H9 (cell line): ENCODE data around the gene RUFY2. TPM values are rescaled to one million over a fixed set of nuclear protein-coding genes. Genes with fewer than 3 reads are reported as not detected.

Source experiments
- DNase-seq: peaks from one replicate; pipeline ENCODE4 v3.0.0-alpha.2; 2017
- H2AFZ ChIP-seq: one replicate; pipeline ENCODE4 v1.6.1; 2013; ENCODE audit warnings: mild to moderate bottlenecking, low read length, control low read depth, moderate library complexity
- H2AK5ac ChIP-seq: 2 replicates; pipeline ENCODE4 v1.6.1; 2013; ENCODE audit warnings: low read length, control low read depth, mixed read lengths; ENCODE audit not compliant: insufficient read length
- H2BK120ac ChIP-seq: one replicate; pipeline ENCODE4 v1.6.1; 2013; ENCODE audit warnings: low read depth, mild to moderate bottlenecking, low read length, control low read depth, inconsistent platforms; ENCODE audit not compliant: poor library complexity, severe bottlenecking
- H2BK12ac ChIP-seq: 2 replicates; pipeline ENCODE4 v1.6.1; 2013; ENCODE audit warnings: low read length, control low read depth, mixed read lengths, low read depth; ENCODE audit not compliant: insufficient read length
- H2BK15ac ChIP-seq: 2 replicates; pipeline ENCODE4 v1.6.1; 2013; ENCODE audit warnings: low read depth, low read length, control low read depth
- H2BK20ac ChIP-seq: one replicate; pipeline ENCODE4 v1.6.1; 2013; ENCODE audit warnings: low read depth, mild to moderate bottlenecking, low read length, control low read depth, inconsistent platforms; ENCODE audit not compliant: poor library complexity, severe bottlenecking
- H2BK5ac ChIP-seq: 2 replicates; pipeline ENCODE4 v1.6.1; 2013; ENCODE audit warnings: low read length, control low read depth, mixed read lengths; ENCODE audit not compliant: insufficient read length
- H3K14ac ChIP-seq: 2 replicates; pipeline ENCODE4 v1.6.1; 2013; ENCODE audit warnings: low read length, control low read depth; ENCODE audit not compliant: insufficient read depth
- H3K18ac ChIP-seq: 2 replicates; pipeline ENCODE4 v1.6.1; 2013; ENCODE audit warnings: low read depth, mild to moderate bottlenecking, mixed read lengths, low read length, control low read depth; ENCODE audit not compliant: insufficient read length
- H3K23ac ChIP-seq: 2 replicates; pipeline ENCODE4 v1.6.1; 2013; ENCODE audit warnings: low read length, control low read depth, mixed read lengths, low read depth; ENCODE audit not compliant: insufficient read length
- H3K23me2 ChIP-seq: 2 replicates; pipeline ENCODE4 v1.6.1; 2013; ENCODE audit warnings: low read depth, mild to moderate bottlenecking, mixed read lengths, low read length, control low read depth; ENCODE audit not compliant: insufficient read length, poor library complexity, severe bottlenecking
- H3K27ac ChIP-seq: 2 replicates; pipeline ENCODE4 v1.5.1; 2013; ENCODE audit warnings: low read length, control low read depth, mixed read lengths, low read depth; ENCODE audit not compliant: insufficient read length
- H3K27me3 ChIP-seq: 2 replicates; pipeline ENCODE4 v1.6.1; 2013; ENCODE audit warnings: low read length, control low read depth, inconsistent platforms; ENCODE audit not compliant: insufficient read depth
- H3K4ac ChIP-seq: 2 replicates; pipeline ENCODE4 v1.6.1; 2013; ENCODE audit warnings: low read depth, mild to moderate bottlenecking, control low read depth, inconsistent platforms, low read length, moderate library complexity
- H3K4me1 ChIP-seq: 2 replicates; pipeline ENCODE4 v1.6.1; 2013; ENCODE audit warnings: low read length, control low read depth, inconsistent platforms; ENCODE audit not compliant: insufficient read depth
- H3K4me2 ChIP-seq: 2 replicates; pipeline ENCODE4 v1.6.1; 2013; ENCODE audit warnings: low read length, control low read depth, mixed read lengths; ENCODE audit not compliant: insufficient read length, insufficient read depth
- H3K56ac ChIP-seq: 2 replicates; pipeline ENCODE4 v1.6.1; 2013; ENCODE audit warnings: low read depth, mild to moderate bottlenecking, mixed read lengths, low read length, control low read depth; ENCODE audit not compliant: insufficient read length
- H3K79me1 ChIP-seq: 2 replicates; pipeline ENCODE4 v1.6.1; 2013; ENCODE audit warnings: low read depth, mild to moderate bottlenecking, moderate library complexity, low read length, control low read depth, inconsistent platforms; ENCODE audit not compliant: insufficient read depth, poor library complexity, severe bottlenecking
- H3K79me2 ChIP-seq: 2 replicates; pipeline ENCODE4 v1.6.1; 2013; ENCODE audit warnings: low read length, control low read depth, inconsistent platforms; ENCODE audit not compliant: insufficient read depth
- H3K9ac ChIP-seq: 2 replicates; pipeline ENCODE4 v1.6.1; 2013; ENCODE audit warnings: low read length, control low read depth, mixed read lengths; ENCODE audit not compliant: insufficient read length; ENCODE audit errors: extremely low read depth
- H3K9me3 ChIP-seq: one replicate; pipeline ENCODE4 v1.6.1; 2013; ENCODE audit warnings: low read depth, low read length, inconsistent platforms; ENCODE audit not compliant: control insufficient read depth
- H3T11ph ChIP-seq: one replicate; pipeline ENCODE4 v1.6.1; 2013; ENCODE audit warnings: mild to moderate bottlenecking, low read length, control low read depth, inconsistent platforms
- H4K20me1 ChIP-seq: one replicate; pipeline ENCODE4 v1.6.1; 2013; ENCODE audit not compliant: control insufficient read depth, insufficient read length, insufficient read depth
- H4K5ac ChIP-seq: 2 replicates; pipeline ENCODE4 v1.6.1; 2013; ENCODE audit warnings: low read depth, mild to moderate bottlenecking, mixed read lengths, low read length, control low read depth; ENCODE audit not compliant: insufficient read length
- H4K8ac ChIP-seq: replicated peaks from 2 replicates; pipeline ENCODE4 v1.6.1; 2013; ENCODE audit warnings: low read length, control low read depth, mixed read lengths, low read depth; ENCODE audit not compliant: insufficient read length
- H4K91ac ChIP-seq: 2 replicates; pipeline ENCODE4 v1.6.1; 2013; ENCODE audit warnings: low read depth, mild to moderate bottlenecking, moderate library complexity, mixed read lengths, low read length, control low read depth; ENCODE audit not compliant: insufficient read length
- H3K27ac Mint-ChIP-seq, 3 experiments: 2 replicates in 2 of 3; 3 replicates in 1 of 3; pipeline ENCODE4 v1.8.0; 2020 to 2021; ENCODE audit warnings: mixed read lengths in 3 of 3, mild to moderate bottlenecking in 1 of 3, moderate library complexity in 1 of 3
- H3K27me3 Mint-ChIP-seq: 2 replicates; pipeline ENCODE4 v1.8.0; 2021; ENCODE audit warnings: low read depth, mild to moderate bottlenecking, moderate library complexity, mixed read lengths
- H3K36me3 Mint-ChIP-seq, 3 experiments: 2 replicates in 2 of 3; 3 replicates in 1 of 3; pipeline ENCODE4 v1.8.0; 2020 to 2021; ENCODE audit warnings: low read depth in 3 of 3, mixed read lengths in 3 of 3; ENCODE audit not compliant: insufficient read depth in 1 of 3
- H3K4me1 Mint-ChIP-seq, 2 experiments: 2 replicates each; pipeline ENCODE4 v1.8.0; 2020; ENCODE audit warnings: mixed read lengths in 2 of 2
- H3K4me3 Mint-ChIP-seq, 2 experiments: 2 replicates in 1 of 2; 3 replicates in 1 of 2; pipeline ENCODE4 v1.8.0; 2020 to 2021; ENCODE audit warnings: mild to moderate bottlenecking in 2 of 2, mixed read lengths in 2 of 2, moderate library complexity in 1 of 2
- H3K9me3 Mint-ChIP-seq, 2 experiments: 2 replicates in 1 of 2; 3 replicates in 1 of 2; pipeline ENCODE4 v1.8.0; 2020; ENCODE audit warnings: mild to moderate bottlenecking in 2 of 2, mixed read lengths in 2 of 2, moderate library complexity in 1 of 2
- WGBS: extraction: QIAGEN DNeasy Blood & Tissue Kit; methylation state at CpG from one replicate; pipeline ENCODE4 v1.1.7; 2013; ENCODE audit warnings: missing lambda C conversion rate, low lambda C conversion rate, mixed read lengths; ENCODE audit not compliant: insufficient read length; ENCODE audit errors: extremely low coverage; 5-methylcytosine and 5-hydroxymethylcytosine counted together
- total RNA-seq: library from RNA; stranded (reverse); gene quantifications from 2 replicates; pipeline ENCODE4 v1.2.1, GENCODE V29; 2021
- TF ChIP-seq, protein P1 (sequence below): fragments of 200-600 bp; sonication (generic); conservative IDR thresholded peaks from 3 replicates; pipeline ENCODE4 v1.8.0; 2021; ENCODE audit warnings: antibody characterized with exemption, mild to moderate bottlenecking

Gene RUFY2
- total RNA-seq, 1 experiment from 2014 or later = 14.1 TPM

DNA sequence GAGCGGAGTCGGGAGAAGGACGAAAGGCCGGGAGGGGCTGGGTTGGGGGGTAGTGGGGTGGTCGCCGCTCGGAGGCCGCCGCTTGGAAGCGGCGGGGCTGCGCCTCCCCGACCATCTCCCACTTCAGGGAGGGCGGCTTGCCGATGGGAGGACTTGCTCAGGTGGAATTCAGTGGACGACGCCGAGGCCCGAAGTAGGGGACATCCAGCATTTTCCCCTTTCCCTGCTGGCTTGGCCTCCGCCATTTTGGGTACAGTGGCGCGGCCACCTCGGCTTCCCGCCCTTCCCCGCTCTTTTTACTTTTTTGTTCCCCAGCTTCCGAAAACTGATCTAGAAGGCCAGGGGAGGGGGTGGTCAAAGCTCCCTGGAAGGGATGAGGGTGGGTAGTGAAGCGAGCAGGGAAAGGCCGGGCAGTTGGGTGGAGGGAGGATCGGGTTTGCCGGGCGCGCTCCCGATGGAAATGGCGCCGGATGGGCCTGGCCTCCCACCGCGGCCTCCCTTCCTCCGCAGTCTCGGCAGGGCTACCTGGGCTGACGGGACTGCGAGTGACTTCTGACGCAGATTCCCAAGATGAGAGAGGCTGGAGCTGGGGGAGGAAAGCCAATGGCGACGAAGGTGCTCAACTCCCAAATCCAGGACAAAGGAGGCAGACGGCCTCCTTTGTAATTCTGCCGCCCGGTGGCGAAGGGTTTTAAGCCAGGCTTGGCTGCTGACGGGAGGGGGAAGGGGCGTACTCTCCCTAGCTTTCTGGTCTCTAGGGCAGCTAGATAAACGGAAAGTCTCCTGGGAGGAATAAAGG is 74.6 kb downstream of the RUFY2 start, which contains the start of gene PBLD:
TSS of gene PBLD (minus strand) at position 670 of the 799 bp plus-strand sequence. CDS start 26,084 bp downstream, outside the sequence.
- Histone ChIP-seq H3K4ac (peak within 1 kb of the TSS; percentile 96), H2AK5ac (no peak within 1 kb of the TSS), H4K20me1 (no peaks in the 10 kb centered on the region), H2BK20ac (no peak within 1 kb of the TSS), H4K8ac (peak within 1 kb of the TSS; percentile 74), H3K4me1 (0 out of 2 replicates have a peak, but pooled peaks cover 3% of the 10 kb centered on the region), H3K23ac (peak within 1 kb of the TSS; percentile 17), H2BK12ac (no peak within 1 kb of the TSS), H3K27ac (peak within 1 kb of the TSS; percentile 78), H3K4me2 (peak within 1 kb of the TSS; percentile 66), H3K56ac (peak within 1 kb of the TSS; percentile 90), H3K27me3 (no peaks in the 10 kb centered on the region), H2AFZ (no peak within 1 kb of the TSS), H3K79me2 (peaks cover 41% of the 10 kb centered on the region), H2BK120ac (peak within 1 kb of the TSS; percentile 100), H3K9me3 (no peaks in the 10 kb centered on the region), H2BK15ac (no peak within 1 kb of the TSS), H3K18ac (peak within 1 kb of the TSS; percentile 98), H3K14ac (peak within 1 kb of the TSS; percentile 98), H3K79me1 (no peaks in the 10 kb centered on the region), H4K5ac (peak within 1 kb of the TSS; percentile 95), H3K9ac (peak within 1 kb of the TSS; percentile 100), H2BK5ac (peak within 1 kb of the TSS; percentile 95), H3T11ph (peak within 1 kb of the TSS; percentile 84), H3K23me2 (peaks cover 10% of the 10 kb centered on the region), H4K91ac (peak within 1 kb of the TSS; percentile 84)
- Mint-ChIP-seq H3K9me3 (peaks cover 0 to 7% of the 10 kb centered on the region in 2 experiments; a peak in 2 of 5 replicates), H3K36me3 (peaks cover 19 to 41% (median 38%) of the 10 kb centered on the region in 3 experiments), H3K27me3 (peaks cover 2% of the 10 kb centered on the region), H3K27ac (peak within 1 kb of the TSS; percentile 100), H3K4me1 (peaks cover 41 to 51% of the 10 kb centered on the region in 2 experiments), H3K4me3 (peak within 1 kb of the TSS; percentile 100)
- WGBS = no CpG with 5 or more reads among the region's 51 CpGs
- TF ChIP-seq, protein P1, sequence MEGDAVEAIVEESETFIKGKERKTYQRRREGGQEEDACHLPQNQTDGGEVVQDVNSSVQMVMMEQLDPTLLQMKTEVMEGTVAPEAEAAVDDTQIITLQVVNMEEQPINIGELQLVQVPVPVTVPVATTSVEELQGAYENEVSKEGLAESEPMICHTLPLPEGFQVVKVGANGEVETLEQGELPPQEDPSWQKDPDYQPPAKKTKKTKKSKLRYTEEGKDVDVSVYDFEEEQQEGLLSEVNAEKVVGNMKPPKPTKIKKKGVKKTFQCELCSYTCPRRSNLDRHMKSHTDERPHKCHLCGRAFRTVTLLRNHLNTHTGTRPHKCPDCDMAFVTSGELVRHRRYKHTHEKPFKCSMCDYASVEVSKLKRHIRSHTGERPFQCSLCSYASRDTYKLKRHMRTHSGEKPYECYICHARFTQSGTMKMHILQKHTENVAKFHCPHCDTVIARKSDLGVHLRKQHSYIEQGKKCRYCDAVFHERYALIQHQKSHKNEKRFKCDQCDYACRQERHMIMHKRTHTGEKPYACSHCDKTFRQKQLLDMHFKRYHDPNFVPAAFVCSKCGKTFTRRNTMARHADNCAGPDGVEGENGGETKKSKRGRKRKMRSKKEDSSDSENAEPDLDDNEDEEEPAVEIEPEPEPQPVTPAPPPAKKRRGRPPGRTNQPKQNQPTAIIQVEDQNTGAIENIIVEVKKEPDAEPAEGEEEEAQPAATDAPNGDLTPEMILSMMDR = peak; percentile 43; the same call in 2 of the 3 replicates
- peak; percentile 78 for DNase-seq
